GM19397 (cell line): ENCODE results near the gene NEU1.
"Not testable (repeated sequence)": the region's sequence is repeated elsewhere in the genome, so short reads cannot be mapped to it uniquely, and the experiment has no call there.

Experiments used
- ATAC-seq: cut with Tn5 transposase; IDR thresholded peaks from one replicate; pipeline ENCODE4 v1.9.1; 2021; ENCODE audit warnings: mild to moderate bottlenecking, moderate library complexity; ENCODE audit not compliant: unreplicated experiment

The NEU1 gene

GRCh38 chr6:31862344-31863235 is at the start of gene NEU1:
NEU1 (minus strand) TSS chr6:31862821; CDS start chr6:31862776, 45 bp downstream.
- peak; percentile 94 for ATAC-seq

GRCh38 chr6:31911826-31912585 is 49.4 kb upstream of the NEU1 start:
- no peak for ATAC-seq

GRCh38 chr6:31909298-31909697 is 46.7 kb upstream of the NEU1 start:
- not testable (repeated sequence) for ATAC-seq

GRCh38 chr6:31908791-31909190 is 46.2 kb upstream of the NEU1 start:
- ATAC-seq, result no peak

GRCh38 chr6:31908255-31908654 is 45.6 kb upstream of the NEU1 start:
- ATAC-seq, result not testable (repeated sequence)

- no peak for ATAC-seq
Observed at GRCh38 chr6:31907158-31907813, 44.7 kb upstream of the NEU1 start.

GRCh38 chr6:31906727-31907126 is 44.1 kb upstream of the NEU1 start:
- ATAC-seq, result not testable (repeated sequence)

- no peak for ATAC-seq
Observed at GRCh38 chr6:31906122-31906521, 43.5 kb upstream of the NEU1 start.

GRCh38 chr6:31905041-31905440 is 42.4 kb upstream of the NEU1 start:
- no peak for ATAC-seq

GRCh38 chr6:31903957-31904356 is 41.3 kb upstream of the NEU1 start:
- ATAC-seq, result no peak

- ATAC-seq, result no peak
Observed at GRCh38 chr6:31901953-31902643, 39.5 kb upstream of the NEU1 start, which contains the start of gene ZBTB12. ZBTB12 (minus strand) TSS chr6:31902086; CDS start chr6:31901305, 781 bp downstream.

- ATAC-seq, result no peak
Observed at GRCh38 chr6:31901415-31901952, 38.9 kb upstream of the NEU1 start.

GRCh38 chr6:31900917-31901414 is 38.3 kb upstream of the NEU1 start:
- ATAC-seq, result no peak

- no peak for ATAC-seq
Observed at GRCh38 chr6:31899882-31900722, 37.5 kb upstream of the NEU1 start.

- no peak for ATAC-seq
Observed at GRCh38 chr6:31899215-31899614, 36.6 kb upstream of the NEU1 start.

- ATAC-seq, result no peak
Observed at GRCh38 chr6:31898383-31899011, 35.9 kb upstream of the NEU1 start.

GRCh38 chr6:31897612-31898382 is 35.2 kb upstream of the NEU1 start, which contains the start of gene EHMT2:
EHMT2 (minus strand) TSS chr6:31897698; CDS start chr6:31897677, 21 bp downstream.
- ATAC-seq, result peak; percentile 39
